ENCODE measurements around the gene KRT27.
"Not testable (repeated sequence)": the region's sequence is repeated elsewhere in the genome, so short reads cannot be mapped to it uniquely, and the experiment has no call there.

- TF ChIP-seq CTCF (conservative IDR thresholded peaks at IDR 0.05; ENCODE audit: low read depth, low read length); EZH2 (IDR thresholded peaks at IDR 0.05; ENCODE audit: low read length, unreplicated experiment): not testable (repeated sequence)
Measured at GRCh38 chr17:40814657-40815056, 32.3 kb upstream of the KRT27 start.

All from PC-3 (cell line).